Liver (tissue), 9 donors: Measurements from ENCODE around the gene SSRP1. TPM values are rescaled to one million over a fixed set of nuclear protein-coding genes. Genes with fewer than 3 reads are reported as not detected.

Experiments
- DNase-seq: peaks from one replicate; pipeline ENCODE4 v3.0.0-alpha.2; 2017; ENCODE audit warnings: low spot score
- H3K27ac ChIP-seq, 2 donors: one replicate each; pipeline ENCODE4 v1.7.0; 2013; ENCODE audit warnings: inconsistent platforms in 2 of 2, low read length in 2 of 2, control low read depth in 1 of 2, low read depth in 1 of 2, mild to moderate bottlenecking in 1 of 2
- H3K27me3 ChIP-seq, 4 donors: one replicate each; pipeline versions ENCODE4 v1.6.1 to v1.7.0; 2013; ENCODE audit warnings: low read length in 3 of 4, inconsistent platforms in 1 of 4, mild to moderate bottlenecking in 1 of 4, moderate library complexity in 1 of 4; ENCODE audit not compliant: control insufficient read depth in 4 of 4, insufficient read depth in 4 of 4
- H3K36me3 ChIP-seq, 4 donors: one replicate each; pipeline versions ENCODE4 v1.6.1 to v1.7.0; 2013; ENCODE audit warnings: low read length in 3 of 4, mild to moderate bottlenecking in 3 of 4, low read depth in 1 of 4, moderate library complexity in 1 of 4; ENCODE audit not compliant: control insufficient read depth in 4 of 4, insufficient read depth in 3 of 4
- H3K4me1 ChIP-seq, 4 donors: one replicate each; pipeline versions ENCODE4 v1.6.1 to v1.7.0; 2013; ENCODE audit warnings: low read length in 3 of 4, mild to moderate bottlenecking in 3 of 4, moderate library complexity in 1 of 4; ENCODE audit not compliant: control insufficient read depth in 4 of 4, insufficient read depth in 4 of 4
- H3K4me3 ChIP-seq, 3 donors: one replicate each; pipeline versions ENCODE4 v1.6.1 to v1.7.0; 2013; ENCODE audit warnings: low read length in 3 of 3, control low read depth in 1 of 3, low read depth in 1 of 3, mild to moderate bottlenecking in 1 of 3
- H3K9ac ChIP-seq, 2 donors: one replicate each; pipeline ENCODE4 v1.7.0; 2013; ENCODE audit warnings: low read length in 2 of 2, mild to moderate bottlenecking in 2 of 2, moderate library complexity in 2 of 2, control low read depth in 1 of 2, low read depth in 1 of 2
- H3K9me3 ChIP-seq, 4 donors: one replicate each; pipeline versions ENCODE4 v1.6.1 to v1.7.0; 2013; ENCODE audit warnings: low read length in 3 of 4; ENCODE audit not compliant: control insufficient read depth in 4 of 4
- ATF3 ChIP-seq: IDR thresholded peaks from 2 replicates; pipeline ENCODE4 v1.6.1; 2016; ENCODE audit warnings: antibody characterized with exemption
- CTCF ChIP-seq: fragments of 150-350 bp; IDR thresholded peaks from 2 replicates; pipeline ENCODE4 v1.5.1; 2017; ENCODE audit warnings: improper control_type of control experiment, low read depth, low read length; ENCODE audit not compliant: missing input control
- EGR1 ChIP-seq, 2 donors: IDR thresholded peaks; 2 replicates each; pipeline ENCODE4 v1.6.1; 2016 to 2018; ENCODE audit warnings: antibody characterized with exemption in 2 of 2, low read depth in 2 of 2
- FOXA1 ChIP-seq: IDR thresholded peaks from 2 replicates; pipeline ENCODE4 v1.6.1; 2016; ENCODE audit warnings: antibody characterized with exemption
- FOXA2 ChIP-seq: IDR thresholded peaks from 2 replicates; pipeline ENCODE4 v1.6.1; 2016; ENCODE audit warnings: antibody characterized with exemption
- GABPA ChIP-seq, 2 donors: IDR thresholded peaks in 1 of 2; conservative IDR thresholded peaks in 1 of 2; 2 replicates each; pipeline ENCODE4 v1.6.1; 2016; ENCODE audit warnings: antibody characterized with exemption in 2 of 2, mild to moderate bottlenecking in 1 of 2, moderate library complexity in 1 of 2
- HNF4G ChIP-seq: IDR thresholded peaks from 2 replicates; pipeline ENCODE4 v1.6.1; 2016; ENCODE audit warnings: antibody characterized with exemption
- JUND ChIP-seq, 2 donors: IDR thresholded peaks; 2 replicates each; pipeline ENCODE4 v1.6.1; 2016; ENCODE audit warnings: antibody characterized with exemption in 2 of 2
- MAX ChIP-seq: IDR thresholded peaks from 2 replicates; pipeline ENCODE4 v1.6.1; 2016; ENCODE audit warnings: antibody characterized with exemption
- NR2F2 ChIP-seq: IDR thresholded peaks from 2 replicates; pipeline ENCODE4 v1.6.1; 2016; ENCODE audit warnings: antibody characterized with exemption
- RAD21 ChIP-seq, 2 donors: IDR thresholded peaks; 2 replicates each; pipeline ENCODE4 v1.6.1; 2016; ENCODE audit warnings: antibody characterized with exemption in 2 of 2, mild to moderate bottlenecking in 2 of 2
- REST ChIP-seq: IDR thresholded peaks from 2 replicates; pipeline ENCODE4 v1.6.1; 2016; ENCODE audit warnings: antibody characterized with exemption, mild to moderate bottlenecking
- RXRA ChIP-seq, 2 donors: IDR thresholded peaks; 2 replicates each; pipeline ENCODE4 v1.6.1; 2017 to 2018; ENCODE audit warnings: antibody characterized with exemption in 2 of 2, mild to moderate bottlenecking in 1 of 2
- SP1 ChIP-seq: IDR thresholded peaks from 2 replicates; pipeline ENCODE4 v1.6.1; 2018; ENCODE audit warnings: antibody characterized with exemption, mild to moderate bottlenecking
- TAF1 ChIP-seq: conservative IDR thresholded peaks from 2 replicates; pipeline ENCODE4 v1.6.1; 2016; ENCODE audit warnings: antibody characterized with exemption, mild to moderate bottlenecking
- YY1 ChIP-seq: IDR thresholded peaks from 2 replicates; pipeline ENCODE4 v1.6.1; 2016; ENCODE audit warnings: antibody characterized with exemption, mild to moderate bottlenecking
- ZBTB33 ChIP-seq: IDR thresholded peaks from 2 replicates; pipeline ENCODE4 v1.6.1; 2016; ENCODE audit warnings: antibody characterized with exemption
- WGBS: extraction: QIAGEN DNeasy Blood & Tissue Kit; methylation state at CpG from one replicate; pipeline ENCODE4 v1.1.7; 2013; 5-methylcytosine and 5-hydroxymethylcytosine counted together
- polyA plus RNA-seq, 2 donors: library from polyadenylated mRNA; stranded (reverse) in 1 of 2; unstranded in 1 of 2; fragments of 200-250 nt in 1 of 2; fragments of >200 nt in 1 of 2; fragmentation: Nextera tagmentation in 1 of 2; extraction: Ambion mirVana in 1 of 2; gene quantifications; one replicate each; pipeline versions ENCODE4 v1.2.1 to v1.2.3, GENCODE V29; 2013 to 2015
- total RNA-seq, 2 donors: library from RNA; depleted of rRNA; stranded (reverse); fragments of >200 nt; gene quantifications; one replicate each; pipeline ENCODE4 v1.2.3, GENCODE V29; 2014
- donor health status: healthy.
- donor health status: healthy.
- donor health status: healthy.
- donor health status: healthy.
- donor health status: healthy.

SSRP1 gene
- total and polyA plus RNA-seq, 4 donors = 13.9 to 45.3 (median 28.4) TPM

GRCh38 chr11:57342702-57343101 lies 7.0 kb upstream of the SSRP1 start (continued):
- no peak for TF ChIP-seq REST
- no peak for TF ChIP-seq SP1
- no peak for TF ChIP-seq RAD21 (IDR thresholded peaks at IDR 0.05)
- TF ChIP-seq FOXA2 = no peak
- TF ChIP-seq RXRA (IDR thresholded peaks at IDR 0.05) = no peak

- no peak for DNase-seq
- Histone ChIP-seq H3K27me3 (no peaks in the 10 kb centered on the region), H3K4me1 (peaks cover 0 to 5% (median 4%) of the 10 kb centered on the region in 4 donors), H3K27ac (no peak overlapping the region), H3K4me3 (no peak overlapping the region), H3K9ac (no peak overlapping the region), H3K9me3 (no peaks in the 10 kb centered on the region), H3K36me3 (no peaks in the 10 kb centered on the region)
- WGBS = 76% methylated on average over 6 of the region's 6 CpGs
- no peak for TF ChIP-seq TAF1
- no peak for TF ChIP-seq REST
- TF ChIP-seq GABPA (IDR thresholded peaks at IDR 0.05 in 1 of 2, conservative IDR thresholded peaks at IDR 0.05 in 1 of 2) = no peak
- TF ChIP-seq ATF3 = no peak
- no peak for TF ChIP-seq MAX
- no peak for TF ChIP-seq RAD21 (IDR thresholded peaks at IDR 0.05)
- no peak for TF ChIP-seq SP1
- no peak for TF ChIP-seq EGR1 (IDR thresholded peaks at IDR 0.05; ENCODE audit: low read depth in 2 of 2)
- TF ChIP-seq CTCF = no peak
- no peak for TF ChIP-seq JUND (IDR thresholded peaks at IDR 0.05)
- TF ChIP-seq YY1 = no peak
- no peak for TF ChIP-seq RXRA (IDR thresholded peaks at IDR 0.05)
- TF ChIP-seq ZBTB33 = no peak
- no peak for TF ChIP-seq NR2F2
- TF ChIP-seq FOXA2 = no peak
- TF ChIP-seq FOXA1 = no peak
- TF ChIP-seq HNF4G = no peak
Measured at GRCh38 chr11:57341250-57341808, 5.6 kb upstream of the SSRP1 start.
